GM18870 (cell line): Measurements from ENCODE around the gene HINFP.
"Not testable (repeated sequence)": the region's sequence is repeated elsewhere in the genome, so short reads cannot be mapped to it uniquely, and the experiment has no call there.

Source experiments
- ATAC-seq: cut with Tn5 transposase; IDR thresholded peaks from one replicate; pipeline ENCODE4 v1.9.1; 2021; ENCODE audit warnings: moderate library complexity; ENCODE audit not compliant: unreplicated experiment

The HINFP gene

DNA sequence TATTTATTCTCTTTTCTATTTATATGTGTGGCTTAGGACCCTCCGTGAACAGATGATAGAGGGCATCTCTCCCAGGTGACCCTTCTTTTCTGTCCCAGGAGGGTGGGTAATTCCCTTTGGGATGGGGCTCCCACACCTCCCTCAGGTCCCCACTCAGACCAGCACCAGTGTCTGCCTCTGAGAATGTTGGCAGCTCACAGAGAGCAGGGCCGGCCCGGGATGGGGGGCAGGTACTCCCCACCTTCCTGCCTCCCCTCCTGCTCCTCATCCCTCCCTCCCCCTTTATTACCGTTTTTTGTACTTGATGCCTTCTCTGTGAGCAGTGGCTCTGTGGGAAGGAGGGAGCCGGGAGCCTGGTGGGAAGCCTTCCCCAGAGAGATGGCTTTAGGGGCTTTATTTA lies 4.8 kb upstream of the HINFP start:
- no peak for ATAC-seq

DNA sequence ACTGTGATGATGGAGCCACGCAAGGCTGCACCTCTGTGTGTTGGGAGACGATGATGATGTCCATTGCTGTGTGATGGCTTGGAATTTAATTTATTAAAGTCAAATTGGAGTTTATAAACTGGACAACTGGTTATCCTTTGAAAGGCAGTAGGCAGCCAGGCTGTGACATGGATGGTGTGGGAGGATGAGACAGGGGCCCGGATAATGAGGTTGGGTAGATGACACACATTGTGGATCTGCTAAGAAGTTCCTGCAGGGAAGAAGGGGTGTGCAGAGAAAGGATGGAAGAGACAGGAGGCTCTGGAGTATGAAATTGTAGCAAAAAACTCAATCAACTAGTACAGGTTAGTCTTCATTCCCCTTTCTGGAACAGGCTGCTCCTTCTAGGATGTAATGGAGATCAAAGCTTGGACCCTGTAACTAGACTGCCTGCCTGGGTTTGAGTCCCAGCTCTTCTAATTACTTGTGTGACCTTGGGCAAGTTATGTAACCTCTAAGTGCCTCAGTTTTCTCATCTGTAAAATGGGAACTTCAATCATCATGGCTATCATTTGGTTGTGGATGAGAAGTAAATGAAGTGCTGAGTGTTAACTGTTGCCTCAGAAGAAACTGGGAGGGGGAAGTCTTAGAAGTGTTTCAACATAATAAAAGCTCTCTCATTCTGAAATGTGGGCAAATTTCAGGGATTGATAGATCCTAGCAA lies 4.2 kb upstream of the HINFP start:
- ATAC-seq = no peak

DNA sequence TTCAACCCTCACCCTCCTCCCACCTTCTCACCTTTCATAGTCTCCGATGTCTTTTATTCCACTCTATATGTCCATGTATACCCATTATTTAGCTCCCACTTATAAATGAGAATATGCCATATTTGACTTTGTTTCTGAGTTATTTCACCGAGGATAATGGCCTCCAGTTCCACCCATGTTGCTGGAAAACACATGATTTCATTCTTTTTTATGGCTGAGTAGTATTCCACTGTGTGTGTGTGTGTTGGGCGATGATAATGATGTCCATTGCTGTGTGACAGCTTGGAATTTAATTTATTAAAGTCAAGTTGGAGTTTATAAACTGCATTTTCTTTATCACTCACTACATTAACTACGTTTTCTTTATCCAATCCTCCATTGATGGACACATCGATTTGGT lies 3.2 kb upstream of the HINFP start:
- ATAC-seq = no peak

DNA sequence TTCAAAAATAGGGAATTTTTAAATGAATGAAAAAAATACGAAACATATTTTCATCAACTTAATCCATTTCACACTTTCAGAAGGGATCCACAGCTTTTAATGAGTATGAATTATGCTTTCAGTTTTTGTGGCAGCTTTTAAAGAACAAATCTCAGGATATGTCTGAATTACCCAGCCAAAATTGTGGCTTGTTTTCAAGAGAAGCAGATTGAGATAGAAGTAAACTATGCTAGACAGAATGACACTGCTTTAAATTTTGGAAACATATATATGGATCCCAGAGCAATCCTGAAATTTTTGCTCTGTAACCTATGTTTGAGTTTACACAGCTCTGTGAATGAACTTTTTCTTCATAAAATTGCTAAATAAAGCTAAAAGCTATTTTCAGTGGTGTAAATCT lies 2.4 kb upstream of the HINFP start:
- ATAC-seq = no peak

DNA sequence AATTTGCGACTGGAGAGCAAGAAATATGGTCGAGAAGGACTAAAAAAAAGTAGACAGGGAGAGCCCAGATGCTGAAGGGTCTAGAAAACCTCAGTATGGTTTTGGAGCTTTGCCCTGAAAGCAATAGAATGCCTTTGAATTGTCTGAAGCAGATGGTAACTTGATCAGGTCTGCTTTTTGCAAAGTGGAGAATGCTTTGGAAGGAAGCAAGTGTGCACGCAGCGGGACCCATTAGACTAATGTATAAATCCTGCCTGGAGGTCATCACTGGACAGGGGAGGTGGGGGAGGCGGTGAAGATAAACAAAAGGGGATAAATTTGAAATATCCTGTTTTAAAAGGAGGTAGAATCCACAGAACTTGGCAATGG lies 757 bp upstream of the HINFP start:
- no peak for ATAC-seq

DNA sequence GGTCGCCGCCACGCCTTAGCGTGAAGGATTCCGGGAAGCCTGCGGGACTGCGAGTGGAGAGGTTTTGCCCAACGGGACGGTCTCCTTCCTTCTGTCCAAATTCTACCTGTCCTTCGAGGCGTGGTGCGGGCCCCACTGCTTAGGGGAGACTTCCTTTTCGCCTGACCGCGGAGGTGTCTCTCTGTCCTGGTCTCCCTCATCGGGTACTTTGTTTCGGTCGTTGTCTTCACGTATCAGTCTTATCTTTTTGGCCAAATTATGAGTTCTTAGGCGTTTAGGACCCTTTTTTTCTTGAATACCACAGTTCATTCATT lies 388 bp downstream of the HINFP start:
- no peak for ATAC-seq

DNA sequence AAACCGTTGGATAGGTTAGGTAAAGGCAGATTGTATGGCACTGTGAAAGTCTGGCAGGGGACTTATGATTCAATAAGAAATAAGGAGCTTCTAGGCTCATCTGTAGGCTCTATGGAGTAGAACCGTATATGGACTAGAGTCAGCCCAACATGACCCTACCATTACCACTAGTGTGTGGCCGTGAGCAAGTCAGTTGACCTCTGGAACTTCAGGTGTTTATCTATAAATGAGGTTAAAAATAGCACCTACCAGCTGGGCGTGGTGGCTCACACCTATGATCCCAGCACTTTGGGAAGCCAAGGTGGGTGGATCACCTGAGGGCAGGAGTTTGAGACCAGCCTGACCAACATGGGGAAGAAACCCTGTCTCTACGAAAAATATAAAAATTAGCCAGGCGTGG lies 4.4 kb downstream of the HINFP start:
- no peak for ATAC-seq

DNA sequence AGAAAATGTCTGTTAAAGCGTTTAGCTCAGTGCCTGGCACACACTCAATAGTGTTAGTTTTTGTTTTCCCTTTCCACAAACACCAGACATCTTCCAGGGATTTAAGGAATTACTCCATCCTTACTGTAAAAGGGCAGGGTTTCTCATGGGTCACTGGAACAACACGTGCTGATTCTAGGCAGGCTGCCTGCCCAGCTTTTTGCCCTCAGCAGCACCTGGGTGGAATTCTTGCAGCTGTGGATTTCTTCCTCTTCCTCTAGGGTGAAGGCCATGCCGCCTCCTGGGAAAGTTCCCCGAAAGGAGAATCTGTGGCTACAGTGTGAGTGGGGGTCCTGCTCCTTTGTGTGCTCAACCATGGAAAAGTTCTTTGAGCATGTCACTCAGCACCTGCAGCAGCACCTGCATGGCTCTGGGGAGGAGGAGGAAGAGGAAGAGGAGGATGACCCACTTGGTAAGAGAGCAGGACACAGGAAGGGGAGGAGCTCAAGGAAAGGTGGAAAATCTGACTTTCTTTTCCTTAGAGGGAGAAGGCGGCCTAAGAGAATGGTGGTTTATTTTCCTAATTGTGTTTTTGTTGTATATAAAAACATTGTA lies 5.4 kb downstream of the HINFP start:
- ATAC-seq = no peak

DNA sequence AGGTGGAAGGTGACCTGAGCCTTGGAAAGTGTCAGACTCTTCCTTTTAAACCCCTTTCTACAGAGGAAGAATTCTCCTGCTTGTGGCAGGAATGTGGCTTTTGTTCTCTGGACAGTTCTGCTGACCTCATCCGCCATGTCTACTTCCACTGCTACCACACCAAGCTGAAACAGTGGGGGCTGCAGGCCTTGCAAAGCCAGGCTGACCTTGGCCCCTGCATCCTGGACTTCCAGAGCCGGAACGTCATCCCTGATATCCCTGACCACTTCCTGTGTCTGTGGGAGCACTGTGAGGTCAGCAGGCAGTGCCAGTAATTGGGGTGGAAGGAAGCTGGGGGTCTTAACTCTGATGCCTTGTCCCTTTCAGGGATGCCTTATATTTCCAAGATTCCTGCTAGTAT lies 9.3 kb downstream of the HINFP start:
- ATAC-seq = no peak

DNA sequence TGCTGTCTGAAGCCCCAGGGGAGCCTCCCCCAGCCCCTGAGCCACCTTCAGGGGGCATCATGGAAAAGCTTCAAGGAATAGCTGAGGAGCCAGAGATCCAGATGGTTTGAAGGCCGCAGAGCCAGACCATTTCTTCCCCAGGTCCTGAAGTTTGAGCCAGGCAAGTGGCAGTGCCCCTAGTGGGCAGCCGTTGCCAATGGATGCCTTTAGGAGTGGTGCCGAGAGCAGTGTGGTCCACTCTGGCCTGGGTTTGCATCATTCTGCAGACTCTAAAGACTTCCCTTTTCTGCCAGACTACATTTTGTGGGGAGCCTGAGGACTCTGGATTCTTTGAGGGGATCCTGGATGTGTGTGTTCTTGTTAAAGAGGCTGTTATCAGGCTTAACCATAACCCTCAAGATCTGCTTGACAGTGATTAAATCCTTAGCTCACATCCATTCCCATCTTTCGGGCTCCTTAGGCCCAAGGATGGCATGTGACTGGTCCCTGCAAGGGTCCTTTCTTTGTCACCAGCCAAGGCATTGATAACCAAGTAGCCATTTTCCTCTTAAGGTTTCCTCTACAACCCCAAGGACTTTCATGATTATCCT lies 13.1 kb downstream of the HINFP start:
- no peak for ATAC-seq

DNA sequence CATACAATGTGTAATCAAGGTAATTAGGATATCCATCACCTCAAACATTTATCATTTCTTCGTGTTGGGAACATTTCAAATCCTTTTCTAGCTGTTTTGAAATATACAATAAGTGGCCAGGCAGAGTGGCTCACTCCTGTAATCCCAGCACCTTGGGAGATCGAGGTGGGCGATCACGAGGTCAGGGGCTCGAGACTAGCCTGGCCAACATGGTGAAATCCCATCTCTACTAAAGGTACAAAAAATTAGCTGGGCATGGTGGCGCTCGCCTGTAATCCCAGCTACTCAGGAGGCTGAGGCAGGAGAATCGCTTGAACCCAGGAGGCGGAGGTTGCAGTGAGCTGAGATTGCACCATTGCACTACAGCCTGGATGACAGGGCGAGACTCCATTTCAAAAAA lies 17.9 kb downstream of the HINFP start:
- ATAC-seq = not testable (repeated sequence)

DNA sequence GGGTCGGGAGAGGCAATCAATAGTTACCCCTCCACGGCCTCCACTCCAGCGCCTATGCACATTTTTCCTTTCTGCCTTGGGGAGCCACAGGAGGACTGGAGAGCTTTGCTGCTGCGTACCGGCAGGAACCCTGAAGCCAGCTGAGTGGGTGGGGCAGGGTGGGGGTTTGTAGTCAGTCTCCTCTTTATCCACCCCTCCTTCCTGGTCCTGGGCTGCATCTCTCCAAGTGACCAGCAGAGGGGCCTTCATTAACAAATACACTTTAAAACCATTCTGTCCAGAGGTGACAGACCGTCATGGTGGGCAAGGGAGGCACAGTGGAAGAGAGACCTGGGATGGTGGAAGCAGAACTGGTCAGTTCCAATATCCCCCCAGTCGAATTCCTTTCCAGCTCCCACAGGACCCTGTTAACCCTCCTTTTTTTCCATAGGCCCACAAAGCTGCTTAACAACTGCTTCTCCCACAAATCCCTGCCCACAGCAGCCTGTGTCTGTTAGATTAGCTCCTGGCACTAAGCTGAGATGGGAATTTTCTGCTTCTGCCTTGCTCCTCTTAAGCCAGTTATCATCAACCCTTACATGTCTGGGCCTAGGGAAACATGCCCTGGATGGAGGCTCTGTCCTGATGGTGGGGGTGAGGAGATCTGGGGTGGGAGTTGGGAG lies 23.6 kb downstream of the HINFP start:
- ATAC-seq = no peak

DNA sequence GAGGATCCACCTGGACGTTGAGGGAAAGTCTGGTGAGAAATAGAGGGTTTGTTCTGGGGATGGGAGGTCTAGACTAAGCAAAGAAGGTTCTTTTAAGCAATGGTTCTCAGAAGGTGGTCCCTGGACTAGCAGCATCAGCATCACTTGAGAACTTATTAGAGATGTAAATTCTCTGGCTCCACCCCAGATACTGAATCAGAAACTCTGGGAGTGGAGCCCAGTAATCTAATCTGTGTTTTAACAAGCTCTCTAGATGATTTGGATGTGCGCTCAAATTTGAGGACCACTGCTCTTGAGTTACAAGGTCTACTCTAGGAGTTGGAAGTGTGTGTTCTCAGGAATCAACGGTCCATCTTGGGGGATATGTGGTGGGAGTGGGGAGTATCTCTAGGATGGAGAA lies 24.2 kb downstream of the HINFP start:
- no peak for ATAC-seq

DNA sequence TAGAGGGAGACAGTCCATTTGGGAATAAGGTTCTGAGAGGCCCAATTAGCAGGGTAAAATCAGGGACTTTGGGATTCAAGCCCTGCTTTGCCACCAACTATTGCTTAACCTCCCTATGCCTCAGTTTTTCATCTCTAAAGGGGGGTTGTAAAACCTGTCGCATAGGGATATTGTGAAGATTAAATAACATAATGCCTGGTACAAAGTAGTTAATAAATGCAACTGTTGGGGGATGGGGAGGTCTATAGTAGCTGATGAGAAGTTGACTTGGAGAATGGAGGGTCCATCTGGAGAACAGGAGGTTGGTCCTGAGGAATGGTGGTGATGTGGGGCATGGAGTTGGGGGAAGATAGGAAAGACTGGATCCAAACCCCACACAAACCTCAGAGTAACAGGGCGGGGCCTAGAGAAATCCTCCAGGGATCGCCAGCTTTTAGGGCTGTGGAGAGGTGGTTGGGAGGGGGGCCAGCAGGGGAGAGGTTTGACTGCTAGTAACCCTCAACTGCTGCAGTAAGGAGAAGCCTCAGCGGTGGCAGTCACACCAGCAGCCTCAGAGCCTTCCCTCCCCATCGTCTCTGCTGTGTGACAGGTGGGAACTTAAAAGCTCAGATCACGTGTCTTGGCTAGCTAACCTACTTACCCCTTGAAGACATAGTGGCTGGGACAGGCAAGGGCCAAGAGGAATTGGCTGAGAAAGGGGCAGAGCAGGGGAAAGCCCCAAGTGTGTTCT lies 26.4 kb downstream of the HINFP start:
- ATAC-seq = no peak

DNA sequence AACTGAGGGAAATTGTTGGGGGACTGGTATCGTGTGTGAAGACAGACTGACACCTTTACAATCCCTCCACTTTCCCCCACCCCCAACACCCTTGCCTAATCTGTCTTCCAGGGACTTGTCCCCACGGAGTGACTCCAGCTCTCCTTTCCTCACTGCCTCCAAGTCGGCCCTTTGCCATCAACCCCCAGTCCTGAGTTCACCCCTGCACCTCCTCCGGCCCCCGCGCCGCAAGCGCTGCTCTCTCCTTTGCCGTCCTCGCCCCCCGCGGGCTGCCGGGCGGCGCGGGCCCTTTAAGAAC lies 27.3 kb downstream of the HINFP start:
- ATAC-seq = no peak

DNA sequence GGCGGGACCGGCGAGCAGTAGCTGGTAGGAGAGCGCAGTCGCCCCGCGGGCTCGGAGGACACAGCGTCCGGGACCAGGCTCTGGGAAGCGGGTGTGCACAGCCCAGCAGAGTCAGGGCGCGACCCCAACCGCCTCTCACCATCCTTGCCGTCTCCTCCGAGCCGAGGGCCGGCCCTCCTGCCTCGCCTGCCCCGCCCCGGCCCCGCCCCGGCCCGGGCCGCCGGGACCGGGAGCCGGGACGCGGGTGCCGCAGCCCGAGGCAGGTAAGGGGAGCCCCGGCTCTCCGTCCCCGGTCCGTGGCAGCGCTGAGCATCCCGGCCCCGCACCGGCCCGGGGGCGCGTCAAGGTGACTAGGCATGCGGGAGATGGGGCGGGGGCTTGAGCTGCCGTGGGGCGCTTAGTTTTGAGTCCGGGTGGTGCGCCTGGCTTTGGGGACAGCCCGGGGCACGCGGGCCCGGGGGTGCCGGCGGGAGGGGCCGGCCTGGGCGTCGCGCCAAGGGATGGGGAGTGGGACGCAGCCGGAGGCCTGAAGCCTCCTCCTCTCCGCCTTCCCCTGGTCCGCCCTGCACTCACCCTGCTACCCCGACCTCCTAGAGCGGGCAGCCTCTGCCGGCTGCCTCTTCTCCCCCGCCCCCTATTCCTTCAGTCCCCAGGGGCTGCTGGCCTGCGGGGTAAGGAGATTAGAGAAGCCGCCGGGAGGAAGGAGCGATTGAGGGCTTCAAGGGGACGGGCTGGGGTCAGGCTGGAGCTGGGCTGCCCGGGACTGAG lies 27.8 kb downstream of the HINFP start, which contains the start of gene ABCG4:
TSS of gene ABCG4 (plus strand) at position 35 of the 768 bp plus-strand sequence. CDS start 914 bp downstream, outside the sequence.
- ATAC-seq = no peak

DNA sequence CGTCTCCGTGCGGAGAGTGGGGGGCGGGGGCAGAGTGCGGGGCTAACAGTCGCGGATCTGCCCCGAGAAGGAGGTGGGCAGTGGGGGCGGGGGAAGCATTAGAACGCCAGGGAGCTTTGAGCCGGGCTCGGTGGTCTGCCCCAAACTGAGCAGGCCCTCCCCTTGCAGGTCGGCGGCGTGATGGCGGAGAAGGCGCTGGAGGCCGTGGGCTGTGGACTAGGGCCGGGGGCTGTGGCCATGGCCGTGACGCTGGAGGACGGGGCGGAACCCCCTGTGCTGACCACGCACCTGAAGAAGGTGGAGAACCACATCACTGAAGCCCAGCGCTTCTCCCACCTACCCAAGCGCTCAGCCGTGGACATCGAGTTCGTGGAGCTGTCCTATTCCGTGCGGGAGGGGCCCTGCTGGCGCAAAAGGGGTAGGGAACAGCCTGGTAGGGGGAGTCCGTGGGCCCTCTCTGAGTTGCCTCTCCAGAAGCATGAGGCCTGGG lies 28.5 kb downstream of the HINFP start:
- ATAC-seq = no peak

DNA sequence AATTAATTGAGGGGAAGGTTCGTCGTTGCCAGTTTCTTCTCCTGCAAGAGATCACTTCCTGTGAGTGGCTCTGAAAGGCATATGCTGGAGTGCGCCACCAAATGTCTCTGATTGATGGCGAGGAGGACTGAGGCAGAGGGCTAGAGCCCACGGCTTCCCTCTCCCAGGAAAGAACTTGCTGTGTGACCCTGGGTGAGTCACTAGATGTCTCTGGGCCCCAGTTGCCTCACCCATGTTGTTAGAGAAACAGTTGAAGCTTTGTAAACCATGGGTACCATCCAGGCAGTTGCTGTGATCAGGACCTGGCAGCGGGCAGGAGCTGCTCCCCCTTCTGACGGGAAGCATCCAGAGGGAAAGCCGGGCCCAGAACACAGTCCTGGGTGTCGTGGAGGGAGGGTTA lies 30.7 kb downstream of the HINFP start:
- ATAC-seq = no peak

DNA sequence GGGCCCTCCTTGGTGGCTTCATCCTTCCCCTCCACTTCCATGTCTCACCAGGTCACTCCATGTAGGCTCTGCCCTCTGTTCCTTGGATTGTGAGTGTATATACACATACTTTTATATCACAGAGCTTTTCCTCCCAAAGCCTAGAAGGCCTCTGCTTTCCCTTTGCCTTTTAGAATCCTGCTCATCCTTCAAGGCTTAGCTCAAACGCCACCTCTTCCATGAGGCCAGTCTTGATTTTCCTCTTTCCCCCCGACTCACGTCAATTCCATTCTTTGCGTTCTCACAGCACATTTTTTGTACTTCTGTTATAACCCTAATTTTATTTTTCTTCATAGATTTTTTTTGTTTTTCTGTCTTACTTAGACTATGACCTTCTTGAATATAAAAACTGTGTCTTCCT lies 31.2 kb downstream of the HINFP start:
- ATAC-seq = no peak

DNA sequence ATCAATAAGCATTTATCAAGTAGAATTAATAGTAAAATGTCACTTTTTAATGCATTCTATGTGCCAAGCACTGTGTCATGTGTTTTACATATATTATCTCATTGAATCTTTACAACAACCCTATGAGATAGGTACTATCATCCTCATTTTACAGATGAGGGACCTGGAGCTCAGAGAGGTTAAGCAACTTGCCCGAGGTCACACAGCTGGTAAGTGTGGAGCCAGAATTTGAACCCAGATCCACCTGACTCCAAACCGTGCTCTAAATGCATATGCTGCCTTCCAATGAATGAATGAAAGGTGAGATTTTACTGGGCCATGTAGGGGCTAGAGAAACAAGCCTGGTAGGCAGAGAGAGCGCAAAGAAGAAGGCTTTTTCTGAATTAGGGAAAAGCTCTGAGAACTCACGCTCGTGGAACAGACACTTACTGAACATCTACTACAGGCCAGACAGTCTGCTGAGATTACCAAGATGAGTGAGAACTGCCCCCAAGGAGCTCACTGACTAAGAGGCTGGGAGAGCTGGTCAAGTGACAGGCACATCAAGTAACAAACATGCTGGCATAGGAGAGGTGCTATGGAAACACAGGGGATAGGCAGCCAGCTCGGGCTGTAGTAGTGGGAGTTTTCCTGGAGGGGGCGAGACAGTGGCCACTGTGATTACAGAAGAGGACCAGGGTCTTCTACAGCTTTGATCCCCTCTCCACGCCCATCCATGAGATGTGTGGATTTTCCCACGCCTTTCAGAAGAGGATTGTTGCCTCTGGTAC lies 31.9 kb downstream of the HINFP start:
- ATAC-seq = no peak
